ENCODE results near the gene WDR27. TPM values are rescaled to one million over a fixed set of nuclear protein-coding genes. Genes with fewer than 3 reads are reported as not detected.

Gene WDR27
- polyA plus RNA-seq, 1 donor from 2014 or later, result 35.8 TPM

DNA sequence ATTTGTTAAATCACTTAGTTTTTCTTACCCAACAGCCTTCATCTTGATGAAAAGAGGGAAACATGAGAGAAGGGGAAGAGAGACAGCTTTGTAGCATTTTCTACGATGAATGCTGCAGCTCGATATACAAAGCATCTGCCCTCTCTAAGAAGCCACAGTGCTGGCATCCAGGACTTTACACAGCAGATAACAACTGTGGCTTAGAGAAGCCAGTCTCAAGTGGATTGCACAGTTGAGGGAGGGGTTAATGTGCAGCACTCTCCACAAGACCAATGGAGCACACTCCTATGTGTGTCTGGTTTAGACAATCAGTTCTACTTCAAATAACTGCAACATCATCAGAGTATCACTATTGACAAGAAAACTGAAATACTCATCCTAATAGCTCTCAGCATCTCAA is 5.9 kb upstream of the WDR27 start:
- no peaks in the 10 kb centered on the region for H3K9me3 ChIP-seq (ENCODE audit: low read length)
- H3K27me3 ChIP-seq (ENCODE audit: insufficient read depth, low read depth, low read length), result no peaks in the 10 kb centered on the region
- no peak for TF ChIP-seq EP300 (conservative IDR thresholded peaks at IDR 0.05; ENCODE audit: poor library complexity, severe bottlenecking)
- no peak for TF ChIP-seq RAD21 (conservative IDR thresholded peaks at IDR 0.05)
- no peak for TF ChIP-seq POLR2AphosphoS5 (IDR thresholded peaks at IDR 0.05)
- TF ChIP-seq, protein P1, sequence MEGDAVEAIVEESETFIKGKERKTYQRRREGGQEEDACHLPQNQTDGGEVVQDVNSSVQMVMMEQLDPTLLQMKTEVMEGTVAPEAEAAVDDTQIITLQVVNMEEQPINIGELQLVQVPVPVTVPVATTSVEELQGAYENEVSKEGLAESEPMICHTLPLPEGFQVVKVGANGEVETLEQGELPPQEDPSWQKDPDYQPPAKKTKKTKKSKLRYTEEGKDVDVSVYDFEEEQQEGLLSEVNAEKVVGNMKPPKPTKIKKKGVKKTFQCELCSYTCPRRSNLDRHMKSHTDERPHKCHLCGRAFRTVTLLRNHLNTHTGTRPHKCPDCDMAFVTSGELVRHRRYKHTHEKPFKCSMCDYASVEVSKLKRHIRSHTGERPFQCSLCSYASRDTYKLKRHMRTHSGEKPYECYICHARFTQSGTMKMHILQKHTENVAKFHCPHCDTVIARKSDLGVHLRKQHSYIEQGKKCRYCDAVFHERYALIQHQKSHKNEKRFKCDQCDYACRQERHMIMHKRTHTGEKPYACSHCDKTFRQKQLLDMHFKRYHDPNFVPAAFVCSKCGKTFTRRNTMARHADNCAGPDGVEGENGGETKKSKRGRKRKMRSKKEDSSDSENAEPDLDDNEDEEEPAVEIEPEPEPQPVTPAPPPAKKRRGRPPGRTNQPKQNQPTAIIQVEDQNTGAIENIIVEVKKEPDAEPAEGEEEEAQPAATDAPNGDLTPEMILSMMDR (IDR thresholded peaks at IDR 0.05; ENCODE audit: poor library complexity, severe bottlenecking), result no peak
- TF ChIP-seq TAF1 (IDR thresholded peaks at IDR 0.05; ENCODE audit: low read depth), result no peak
- TF ChIP-seq, protein P2, sequence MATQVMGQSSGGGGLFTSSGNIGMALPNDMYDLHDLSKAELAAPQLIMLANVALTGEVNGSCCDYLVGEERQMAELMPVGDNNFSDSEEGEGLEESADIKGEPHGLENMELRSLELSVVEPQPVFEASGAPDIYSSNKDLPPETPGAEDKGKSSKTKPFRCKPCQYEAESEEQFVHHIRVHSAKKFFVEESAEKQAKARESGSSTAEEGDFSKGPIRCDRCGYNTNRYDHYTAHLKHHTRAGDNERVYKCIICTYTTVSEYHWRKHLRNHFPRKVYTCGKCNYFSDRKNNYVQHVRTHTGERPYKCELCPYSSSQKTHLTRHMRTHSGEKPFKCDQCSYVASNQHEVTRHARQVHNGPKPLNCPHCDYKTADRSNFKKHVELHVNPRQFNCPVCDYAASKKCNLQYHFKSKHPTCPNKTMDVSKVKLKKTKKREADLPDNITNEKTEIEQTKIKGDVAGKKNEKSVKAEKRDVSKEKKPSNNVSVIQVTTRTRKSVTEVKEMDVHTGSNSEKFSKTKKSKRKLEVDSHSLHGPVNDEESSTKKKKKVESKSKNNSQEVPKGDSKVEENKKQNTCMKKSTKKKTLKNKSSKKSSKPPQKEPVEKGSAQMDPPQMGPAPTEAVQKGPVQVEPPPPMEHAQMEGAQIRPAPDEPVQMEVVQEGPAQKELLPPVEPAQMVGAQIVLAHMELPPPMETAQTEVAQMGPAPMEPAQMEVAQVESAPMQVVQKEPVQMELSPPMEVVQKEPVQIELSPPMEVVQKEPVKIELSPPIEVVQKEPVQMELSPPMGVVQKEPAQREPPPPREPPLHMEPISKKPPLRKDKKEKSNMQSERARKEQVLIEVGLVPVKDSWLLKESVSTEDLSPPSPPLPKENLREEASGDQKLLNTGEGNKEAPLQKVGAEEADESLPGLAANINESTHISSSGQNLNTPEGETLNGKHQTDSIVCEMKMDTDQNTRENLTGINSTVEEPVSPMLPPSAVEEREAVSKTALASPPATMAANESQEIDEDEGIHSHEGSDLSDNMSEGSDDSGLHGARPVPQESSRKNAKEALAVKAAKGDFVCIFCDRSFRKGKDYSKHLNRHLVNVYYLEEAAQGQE (IDR thresholded peaks at IDR 0.05; ENCODE audit: borderline replicate concordance), result no peak
- no peak for TF ChIP-seq MXI1 (conservative IDR thresholded peaks at IDR 0.05; ENCODE audit: poor library complexity, severe bottlenecking)
- no peak for TF ChIP-seq SMC3 (conservative IDR thresholded peaks at IDR 0.05; ENCODE audit: poor library complexity)
- peaks cover 15% of the 10 kb centered on the region for H3K36me3 ChIP-seq (ENCODE audit: insufficient read depth, low read length)
- peaks cover 17% of the 10 kb centered on the region for H3K79me2 ChIP-seq (replicated peaks; ENCODE audit: insufficient read depth, low read length)
- H3K27ac ChIP-seq (ENCODE audit: low read length), result no peak overlapping the region
- no peak overlapping the region for H3K4me3 ChIP-seq (ENCODE audit: low read length)
- no peaks in the 10 kb centered on the region for H3F3A ChIP-seq (ENCODE audit: insufficient read depth, low read length, poor library complexity, severe bottlenecking)
- H2AFZ ChIP-seq (ENCODE audit: low read depth, low read length), result no peak overlapping the region
- H4K20me1 ChIP-seq (ENCODE audit: insufficient read depth), result no peaks in the 10 kb centered on the region
- H3K4me2 ChIP-seq (ENCODE audit: low read length), result no peak overlapping the region
- no peaks in the 10 kb centered on the region for H3K9me2 ChIP-seq (ENCODE audit: insufficient read depth, low read length)
- no peak overlapping the region for H3K9ac ChIP-seq (ENCODE audit: low read length)

DNA sequence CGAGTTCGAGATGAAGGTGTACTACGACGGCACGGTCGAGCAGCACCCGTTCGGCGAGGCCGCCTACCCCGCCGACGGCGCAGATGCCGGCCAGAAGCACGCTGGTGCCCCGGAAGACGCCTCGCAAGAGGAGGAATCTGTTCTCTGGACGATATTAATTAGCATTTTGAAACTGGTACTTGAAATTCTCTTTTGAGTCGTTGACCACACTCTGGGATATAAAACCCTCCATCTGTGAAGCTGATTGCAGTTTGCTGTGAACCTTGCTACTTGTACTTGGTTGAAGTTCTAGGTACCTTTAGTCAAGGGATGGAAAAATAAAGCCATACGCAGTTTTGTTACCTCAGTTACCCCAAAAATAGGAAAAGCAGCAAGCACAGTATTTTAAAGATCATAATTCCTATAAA is 1.0 kb upstream of the WDR27 start:
- Histone ChIP-seq H3K9me2 (ENCODE audit: insufficient read depth, low read length) (no peaks in the 10 kb centered on the region), H3K27me3 (ENCODE audit: insufficient read depth, low read depth, low read length) (no peaks in the 10 kb centered on the region), H3K9ac (ENCODE audit: low read length) (peak overlapping the region; percentile 96), H3K4me3 (ENCODE audit: low read length) (peak overlapping the region; percentile 82), H3K4me2 (ENCODE audit: low read length) (peak overlapping the region; percentile 97), H3K27ac (ENCODE audit: low read length) (peak overlapping the region; percentile 81), H3F3A (ENCODE audit: insufficient read depth, low read length, poor library complexity, severe bottlenecking) (no peaks in the 10 kb centered on the region), H3K79me2 (replicated peaks; ENCODE audit: insufficient read depth, low read length) (peaks cover 29% of the 10 kb centered on the region), H2AFZ (ENCODE audit: low read depth, low read length) (peak overlapping the region; percentile 86), H3K36me3 (ENCODE audit: insufficient read depth, low read length) (peaks cover under 1% of the 10 kb centered on the region), H4K20me1 (ENCODE audit: insufficient read depth) (no peaks in the 10 kb centered on the region), H3K9me3 (ENCODE audit: low read length) (no peaks in the 10 kb centered on the region)
- TF ChIP-seq, protein P2 (IDR thresholded peaks at IDR 0.05; ENCODE audit: borderline replicate concordance), result no peak
- TF ChIP-seq, protein P1 (IDR thresholded peaks at IDR 0.05; ENCODE audit: poor library complexity, severe bottlenecking), result no peak
- no peak for TF ChIP-seq EP300 (conservative IDR thresholded peaks at IDR 0.05; ENCODE audit: poor library complexity, severe bottlenecking)
- no peak for TF ChIP-seq MXI1 (conservative IDR thresholded peaks at IDR 0.05; ENCODE audit: poor library complexity, severe bottlenecking)
- no peak for TF ChIP-seq SMC3 (conservative IDR thresholded peaks at IDR 0.05; ENCODE audit: poor library complexity)

Measured in neural cell (in vitro differentiated cells).